SIG-M5 treated with dmso at 0.1 percent for 504 hours (cell line): Measurements from ENCODE around the gene LACC1.
A peak's percentile ranks its signal among the peaks of the same experiment; 100 is the strongest.

Experiments used
- DNase-seq: peaks from one replicate; lab custom pipeline; 2025; ENCODE audit not compliant: unreplicated experiment; lab: John Stamatoyannopoulos, UW

LACC1 gene

GRCh38 chr13:43883631-43884030 lies 3.9 kb downstream of the LACC1 start:
- no peak for DNase-seq

- DNase-seq: no peak
These were observed 4.5 kb downstream of the LACC1 start for GRCh38 chr13:43884222-43884621.

GRCh38 chr13:43894438-43894837 lies 14.7 kb downstream of the LACC1 start:
- no peak for DNase-seq

- no peak for DNase-seq
These were observed 16.2 kb downstream of the LACC1 start for GRCh38 chr13:43895940-43896339.

- DNase-seq: peak; percentile 72
These were observed 25.8 kb downstream of the LACC1 start for GRCh38 chr13:43905435-43906031.

- peak; percentile 47 for DNase-seq
These were observed 28.7 kb downstream of the LACC1 start for GRCh38 chr13:43908156-43909126.

GRCh38 chr13:43910856-43911255 lies 31.2 kb downstream of the LACC1 start:
- DNase-seq: no peak

GRCh38 chr13:43911278-43911677 lies 31.6 kb downstream of the LACC1 start:
- no peak for DNase-seq

- DNase-seq: no peak
These were observed 32.2 kb downstream of the LACC1 start for GRCh38 chr13:43911871-43912270.

- no peak for DNase-seq
These were observed 35.7 kb downstream of the LACC1 start for GRCh38 chr13:43915451-43915850.

GRCh38 chr13:43916828-43917227 lies 37.1 kb downstream of the LACC1 start:
- no peak for DNase-seq

- DNase-seq: no peak
These were observed 38.9 kb downstream of the LACC1 start for GRCh38 chr13:43918636-43919035.

- DNase-seq: no peak
These were observed 41.4 kb downstream of the LACC1 start for GRCh38 chr13:43920965-43921674.

- DNase-seq: peak; percentile 19
These were observed 45.0 kb downstream of the LACC1 start for GRCh38 chr13:43924549-43925245.

GRCh38 chr13:43929947-43930346 lies 50.2 kb downstream of the LACC1 start:
- no peak for DNase-seq

GRCh38 chr13:43933378-43933777 lies 53.7 kb downstream of the LACC1 start:
- no peak for DNase-seq

GRCh38 chr13:43934273-43934672 lies 54.6 kb downstream of the LACC1 start:
- no peak for DNase-seq

- DNase-seq: no peak
These were observed 56.2 kb downstream of the LACC1 start for GRCh38 chr13:43935878-43936277.

- no peak for DNase-seq
These were observed 56.9 kb downstream of the LACC1 start for GRCh38 chr13:43936647-43937046.

- DNase-seq: no peak
These were observed 58.1 kb downstream of the LACC1 start for GRCh38 chr13:43937839-43938238.

GRCh38 chr13:43938449-43938848 lies 58.7 kb downstream of the LACC1 start:
- DNase-seq: no peak
